BE2C (cell line): ENCODE data around the gene HSD17B3.

Experiments
- DNase-seq: peaks from one replicate; pipeline ENCODE4 v3.0.0-alpha.2; 2020
- H3K27me3 ChIP-seq: fragments of 250-450 bp; sonication (Bioruptor Pico); 2 replicates; pipeline ENCODE4 v1.5.1; 2020; ENCODE audit warnings: mild to moderate bottlenecking
- H3K36me3 ChIP-seq: fragments of 250-450 bp; sonication (Bioruptor Pico); 2 replicates; pipeline ENCODE4 v1.5.1; 2020; ENCODE audit warnings: mild to moderate bottlenecking
- H3K4me1 ChIP-seq: fragments of 250-450 bp; sonication (Bioruptor Pico); 2 replicates; pipeline ENCODE4 v1.5.1; 2020
- H3K4me3 ChIP-seq: 2 replicates; pipeline ENCODE4 v1.5.1; 2011; ENCODE audit warnings: low read depth, low read length
- H3K9me3 ChIP-seq: fragments of 250-450 bp; sonication (Bioruptor Pico); 2 replicates; pipeline ENCODE4 v1.5.1; 2020
- TF ChIP-seq, protein P1 (sequence below): IDR thresholded peaks from 2 replicates; pipeline ENCODE4 v1.5.1; 2012; ENCODE audit warnings: mild to moderate bottlenecking, low read depth, low read length

The HSD17B3 gene

DNA sequence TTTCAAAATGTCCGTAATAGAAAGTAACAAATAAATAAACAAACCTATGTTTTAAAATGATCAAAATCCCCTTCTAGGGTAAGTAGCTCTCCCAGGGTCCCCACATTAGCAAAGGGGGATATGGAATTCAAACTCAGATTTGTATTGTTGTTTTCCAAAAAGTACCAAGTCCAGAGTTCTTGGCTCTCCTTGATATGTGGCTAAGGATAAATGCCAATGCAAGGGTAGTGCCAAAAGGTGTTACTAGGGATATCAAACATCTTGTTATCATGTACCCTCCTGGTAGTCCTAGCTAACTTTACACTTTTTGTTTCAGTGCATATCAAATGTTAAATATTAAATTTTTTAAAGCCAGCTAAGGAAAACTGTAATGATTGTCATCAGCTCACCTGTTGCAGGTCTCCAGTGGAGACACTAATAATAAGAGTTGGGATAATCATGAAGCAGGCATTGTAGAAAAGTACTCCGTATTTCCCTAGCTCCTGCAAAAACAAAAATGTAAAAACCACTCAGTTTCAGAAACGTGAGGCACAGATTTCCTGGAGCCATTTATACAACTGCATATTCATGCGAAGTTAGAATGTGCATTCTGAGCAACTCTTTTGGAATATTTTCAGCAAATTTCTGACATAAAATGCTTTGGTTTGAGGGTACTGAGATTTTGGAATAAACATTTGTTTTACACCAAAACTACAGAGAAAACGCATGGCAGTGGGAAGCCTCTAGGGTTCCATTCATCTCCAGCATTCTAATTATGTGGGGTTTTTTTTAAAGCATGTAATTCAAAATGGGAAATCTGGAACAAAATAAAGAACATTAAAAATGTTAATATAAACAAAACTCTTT lies 41.8 kb upstream of the HSD17B3 start:
- Histone ChIP-seq H3K9me3 (no peaks in the 10 kb centered on the region), H3K4me3 (no peak overlapping the region), H3K27me3 (no peaks in the 10 kb centered on the region), H3K36me3 (no peaks in the 10 kb centered on the region), H3K4me1 (peaks cover 13% of the 10 kb centered on the region)
- TF ChIP-seq, protein P1, sequence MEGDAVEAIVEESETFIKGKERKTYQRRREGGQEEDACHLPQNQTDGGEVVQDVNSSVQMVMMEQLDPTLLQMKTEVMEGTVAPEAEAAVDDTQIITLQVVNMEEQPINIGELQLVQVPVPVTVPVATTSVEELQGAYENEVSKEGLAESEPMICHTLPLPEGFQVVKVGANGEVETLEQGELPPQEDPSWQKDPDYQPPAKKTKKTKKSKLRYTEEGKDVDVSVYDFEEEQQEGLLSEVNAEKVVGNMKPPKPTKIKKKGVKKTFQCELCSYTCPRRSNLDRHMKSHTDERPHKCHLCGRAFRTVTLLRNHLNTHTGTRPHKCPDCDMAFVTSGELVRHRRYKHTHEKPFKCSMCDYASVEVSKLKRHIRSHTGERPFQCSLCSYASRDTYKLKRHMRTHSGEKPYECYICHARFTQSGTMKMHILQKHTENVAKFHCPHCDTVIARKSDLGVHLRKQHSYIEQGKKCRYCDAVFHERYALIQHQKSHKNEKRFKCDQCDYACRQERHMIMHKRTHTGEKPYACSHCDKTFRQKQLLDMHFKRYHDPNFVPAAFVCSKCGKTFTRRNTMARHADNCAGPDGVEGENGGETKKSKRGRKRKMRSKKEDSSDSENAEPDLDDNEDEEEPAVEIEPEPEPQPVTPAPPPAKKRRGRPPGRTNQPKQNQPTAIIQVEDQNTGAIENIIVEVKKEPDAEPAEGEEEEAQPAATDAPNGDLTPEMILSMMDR: no peak
- no peak for DNase-seq

DNA sequence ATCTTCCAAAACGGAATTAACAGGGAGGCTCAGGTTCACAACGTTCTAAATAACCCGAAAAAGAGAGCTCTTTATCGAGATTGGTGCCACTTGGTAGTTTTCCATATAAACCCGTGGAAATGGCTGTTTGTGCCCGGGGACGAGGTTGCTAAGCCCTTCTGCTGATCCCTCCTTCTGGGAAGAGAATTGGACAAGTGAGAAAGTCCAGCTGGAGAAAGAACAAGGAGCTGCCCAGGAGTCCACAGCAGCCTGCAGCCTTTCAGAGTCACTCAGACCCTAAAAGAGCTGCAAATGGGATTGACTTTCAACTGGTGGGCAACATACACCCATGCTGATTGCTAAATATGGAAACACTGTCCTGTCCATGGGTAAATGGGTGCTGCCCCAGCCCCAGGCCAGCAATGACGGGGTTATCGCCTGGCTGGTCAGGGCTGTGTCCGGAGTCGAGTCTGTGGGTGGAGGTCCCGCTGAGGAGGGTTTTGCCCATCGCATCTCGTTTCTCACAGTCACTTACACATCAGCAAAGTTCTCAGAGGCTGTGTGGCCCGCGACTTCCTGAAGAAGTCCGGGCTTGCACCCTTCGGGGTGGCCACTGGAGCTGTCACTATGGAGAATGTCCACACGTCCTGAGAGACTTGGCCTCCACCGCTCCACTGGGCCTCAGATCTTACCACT lies 40.7 kb upstream of the HSD17B3 start:
- H3K4me3 ChIP-seq: no peak overlapping the region
- DNase-seq: no peak
- H3K4me1 ChIP-seq: peaks cover 13% of the 10 kb centered on the region
- no peaks in the 10 kb centered on the region for H3K36me3 ChIP-seq
- H3K27me3 ChIP-seq: no peaks in the 10 kb centered on the region
- H3K9me3 ChIP-seq: no peaks in the 10 kb centered on the region
- TF ChIP-seq, protein P1: no peak

DNA sequence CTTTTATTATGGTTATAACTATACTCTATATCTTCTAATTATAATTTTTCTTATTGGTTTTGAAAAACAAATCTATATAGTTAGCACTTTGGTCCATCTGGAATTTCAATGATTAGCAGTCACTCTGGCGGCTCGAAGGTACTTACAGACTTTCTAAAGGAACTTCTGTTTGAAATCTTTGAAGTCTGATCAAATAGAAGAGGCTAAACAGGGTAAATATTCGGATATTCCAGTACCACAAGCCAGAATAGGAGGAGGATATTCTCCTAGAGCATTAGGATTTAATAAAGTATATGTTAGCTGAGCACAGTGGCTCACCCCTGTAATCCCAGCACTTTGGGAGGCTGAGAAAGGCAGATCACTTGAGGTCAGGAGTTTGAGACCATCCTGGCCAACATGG lies 38.7 kb upstream of the HSD17B3 start:
- H3K4me3 ChIP-seq: no peak overlapping the region
- H3K27me3 ChIP-seq: no peaks in the 10 kb centered on the region
- H3K36me3 ChIP-seq: no peaks in the 10 kb centered on the region
- H3K9me3 ChIP-seq: no peaks in the 10 kb centered on the region
- H3K4me1 ChIP-seq: peaks cover 13% of the 10 kb centered on the region
- DNase-seq: no peak
- TF ChIP-seq, protein P1: no peak

DNA sequence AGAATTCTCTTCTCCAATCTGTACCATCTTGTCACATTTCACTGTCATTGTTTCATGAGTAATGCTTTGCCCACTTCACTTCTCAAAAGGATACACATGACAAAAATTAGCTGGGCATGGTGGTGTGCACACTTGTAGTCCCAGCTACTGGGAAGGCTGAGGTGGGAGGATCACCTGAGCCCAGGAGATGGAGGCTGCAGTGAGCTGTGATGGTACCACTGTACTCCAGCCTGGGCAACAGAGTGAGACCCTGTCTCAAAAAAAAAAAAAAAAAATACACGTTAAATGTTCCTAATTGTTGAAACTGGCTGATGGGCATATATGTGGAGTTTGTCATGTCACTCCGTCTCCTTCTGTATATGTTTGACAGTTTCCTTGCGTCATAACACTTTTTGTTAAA lies 36.3 kb upstream of the HSD17B3 start:
- Histone ChIP-seq H3K9me3 (no peaks in the 10 kb centered on the region), H3K27me3 (no peaks in the 10 kb centered on the region), H3K4me3 (no peak overlapping the region), H3K36me3 (no peaks in the 10 kb centered on the region), H3K4me1 (peaks cover 4% of the 10 kb centered on the region)
- TF ChIP-seq, protein P1: no peak
- DNase-seq: no peak

DNA sequence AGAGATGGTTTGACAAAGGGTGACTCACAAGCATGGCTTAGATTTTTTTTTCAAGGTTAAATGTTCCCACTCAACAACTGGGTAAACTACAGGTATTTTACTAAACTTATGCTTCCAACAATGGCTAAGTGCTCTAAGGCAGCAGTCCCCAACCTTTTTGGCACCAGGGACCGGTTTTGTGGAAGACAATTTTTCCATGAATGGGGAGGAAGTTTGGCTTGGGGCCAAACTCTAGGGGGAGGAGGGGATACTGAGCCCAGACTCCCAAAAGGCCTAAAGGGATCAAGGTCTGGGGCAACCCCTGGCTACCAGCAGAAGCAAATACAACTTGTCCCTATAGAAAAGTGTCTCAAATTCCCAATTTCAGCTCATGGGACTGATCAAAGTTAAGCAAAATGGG lies 32.0 kb upstream of the HSD17B3 start:
- H3K27me3 ChIP-seq: no peaks in the 10 kb centered on the region
- no peaks in the 10 kb centered on the region for H3K36me3 ChIP-seq

More for the DNA sequence above, 32.0 kb upstream of the HSD17B3 start:
- TF ChIP-seq, protein P1: no peak
- Histone ChIP-seq H3K4me3 (no peak overlapping the region), H3K4me1 (no peaks in the 10 kb centered on the region), H3K9me3 (no peaks in the 10 kb centered on the region)
- no peak for DNase-seq
